HepG2 (cell line): Measurements from ENCODE around the gene LNX2. TPM values are rescaled to one million over a fixed set of nuclear protein-coding genes. Genes with fewer than 3 reads are reported as not detected.
A peak's percentile ranks its signal among the peaks of the same experiment; 100 is the strongest.

Experiments
- E2F5 ChIP-seq: sonication (generic); formaldehyde crosslinking; conservative IDR thresholded peaks from 2 replicates; pipeline ENCODE4 v1.4.0; 2020; ENCODE audit warnings: missing genetic modification reagents
- EZH2 ChIP-seq: conservative IDR thresholded peaks from 2 replicates; pipeline ENCODE4 v1.6.1; 2012; ENCODE audit warnings: mild to moderate bottlenecking, low read depth, low read length, moderate library complexity
- HNF1A ChIP-seq, 2 experiments: sonication (generic) in 1 of 2; formaldehyde crosslinking in 1 of 2; IDR thresholded peaks; 2 replicates each; pipeline versions ENCODE4 v1.4.0 to v1.6.1; 2016 to 2020; ENCODE audit warnings: borderline replicate concordance in 1 of 2, low read depth in 1 of 2, mild to moderate bottlenecking in 1 of 2, missing genetic modification reagents in 1 of 2
- LBX2 ChIP-seq: sonication (generic); formaldehyde crosslinking; IDR thresholded peaks from 2 replicates; pipeline ENCODE4 v1.5.0; 2020; ENCODE audit warnings: missing genetic modification reagents, mild to moderate bottlenecking, borderline replicate concordance
- MLXIP ChIP-seq: sonication (generic); formaldehyde crosslinking; IDR thresholded peaks from 2 replicates; pipeline ENCODE4 v1.9.0; 2021; ENCODE audit warnings: missing genetic modification reagents, borderline replicate concordance
- MNT ChIP-seq: fragments of 450-650 bp; IDR thresholded peaks from 2 replicates; pipeline ENCODE4 v1.6.1; 2016
- NAIF1 ChIP-seq: sonication (generic); formaldehyde crosslinking; IDR thresholded peaks from 2 replicates; pipeline ENCODE4 v1.5.0; 2020; ENCODE audit warnings: mild to moderate bottlenecking, missing genetic modification reagents, borderline replicate concordance
- PLRG1 ChIP-seq: fragments of 450-650 bp; conservative IDR thresholded peaks from 2 replicates; pipeline ENCODE4 v1.6.1; 2016
- SOX13 ChIP-seq, 3 experiments: fragments of 450-650 bp in 1 of 3; sonication (generic) in 1 of 3; formaldehyde crosslinking in 1 of 3; IDR thresholded peaks in 2 of 3; conservative IDR thresholded peaks in 1 of 3; 2 replicates each; pipeline versions ENCODE4 v1.5.0 to v1.6.1; 2016 to 2020; ENCODE audit warnings: antibody characterized with exemption in 1 of 3, mild to moderate bottlenecking in 1 of 3, missing compliant biosample characterization in 1 of 3, missing genetic modification reagents in 1 of 3, moderate library complexity in 1 of 3
- TBP ChIP-seq: sonication (generic); formaldehyde crosslinking; IDR thresholded peaks from 2 replicates; pipeline ENCODE4 v1.5.0; 2020; ENCODE audit warnings: missing genetic modification reagents
- TBX2 ChIP-seq: sonication (generic); formaldehyde crosslinking; IDR thresholded peaks from 2 replicates; pipeline ENCODE4 v1.5.0; 2020; ENCODE audit warnings: missing genetic modification reagents, mild to moderate bottlenecking, borderline replicate concordance
- XRCC5 ChIP-seq: fragments of 200-400 bp; formaldehyde crosslinking; optimal IDR thresholded peaks from 2 replicates; pipeline ENCODE3; 2017; ENCODE audit warnings: mild to moderate bottlenecking, low read length
- ZNF607 ChIP-seq: sonication (generic); formaldehyde crosslinking; IDR thresholded peaks from 2 replicates; pipeline ENCODE4 v1.5.1; 2020; ENCODE audit warnings: missing genetic modification reagents, mild to moderate bottlenecking, borderline replicate concordance
- ZNF780A ChIP-seq: sonication (generic); formaldehyde crosslinking; IDR thresholded peaks from 2 replicates; pipeline ENCODE4 v1.8.0; 2022; ENCODE audit warnings: mild to moderate bottlenecking, missing genetic modification reagents, moderate library complexity
- polyA plus RNA-seq, 8 experiments: library from polyadenylated mRNA; depleted of rRNA in 3 of 8; stranded (reverse) in 7 of 8; unstranded in 1 of 8; fragments of >200 nt; fragmentation: Illumina TruSeq in 4 of 8; extraction: Trizol in 4 of 8; gene quantifications; 2 replicates each; pipeline versions ENCODE4 v1.2.1 to v1.2.3, GENCODE V29; 2011 to 2016; ENCODE audit warnings: low read depth in 4 of 8, missing spikeins in 1 of 8, mixed read lengths in 1 of 8; ENCODE audit not compliant: insufficient read depth in 1 of 8
- total RNA-seq, 5 experiments: library from RNA; depleted of rRNA; stranded (reverse); fragments of >200 nt; fragmentation: Illumina TruSeq; extraction: Trizol; gene quantifications; 2 replicates each; pipeline ENCODE4 v1.2.3, GENCODE V29; 2016; ENCODE audit warnings: low read depth in 1 of 5
- TF ChIP-seq, protein P1 (sequence below): conservative IDR thresholded peaks from 2 replicates; pipeline ENCODE4 v1.6.1; 2018; ENCODE audit warnings: missing genetic modification reagents

LNX2 gene
- total and polyA plus RNA-seq, 2 of the 13 experiments (the other 11 are each of a cell fraction or from before 2014, with no cell fraction given), result 9.2 to 9.7 TPM

DNA sequence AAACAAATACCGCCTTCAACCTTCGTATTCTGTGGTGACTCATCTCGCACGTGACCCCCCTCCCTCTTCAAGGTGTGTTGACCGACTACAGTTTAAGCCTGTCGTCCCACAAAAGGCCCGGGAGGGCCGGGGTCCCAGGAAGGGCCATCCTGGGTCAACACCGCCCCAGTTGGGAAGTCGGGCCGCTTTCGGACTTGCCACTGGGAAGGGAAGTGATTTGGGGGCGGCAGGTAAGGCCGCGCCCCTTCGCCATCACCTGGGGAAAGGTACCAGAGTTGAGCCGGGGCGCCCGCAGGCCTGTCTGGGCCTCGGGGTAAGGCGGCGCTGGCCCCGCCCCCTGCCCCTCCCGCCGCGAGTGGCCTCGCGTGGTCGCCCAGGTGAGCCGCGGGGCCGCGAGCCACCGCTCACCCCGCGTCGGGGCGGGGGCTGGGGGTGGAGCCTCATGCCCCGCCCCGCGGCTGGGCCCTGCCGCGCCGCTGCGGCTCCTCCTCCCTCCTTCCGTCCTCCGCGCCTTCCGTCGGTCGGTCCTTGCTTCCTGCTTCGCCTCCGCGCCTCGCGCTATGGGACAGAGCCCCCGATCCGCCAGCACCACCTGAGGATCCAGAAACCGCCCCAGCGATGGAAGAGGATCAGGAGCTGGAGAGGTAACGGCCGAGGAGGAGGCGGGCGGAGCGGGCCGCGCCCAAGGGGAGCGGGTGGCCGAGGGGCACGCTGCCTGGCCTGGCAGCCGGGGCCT lies 1.2 kb upstream of the LNX2 start, which contains the start of gene POLR1D (continued):
- TF ChIP-seq HNF1A (IDR thresholded peaks at IDR 0.05; ENCODE audit: low read depth) (no peak), HNF1A (CRISPR knock-in tag; IDR thresholded peaks at IDR 0.05; ENCODE audit: borderline replicate concordance) (peak; percentile 49), NAIF1 (no peak), MNT (no peak), LBX2 (CRISPR knock-in tag) (no peak), TBP (CRISPR knock-in tag) (no peak), EZH2 (no peak), PLRG1 (no peak), MLXIP (CRISPR knock-in tag) (no peak), XRCC5 (no peak), E2F5 (no peak; the same call in 1 of the 2 replicates), ZNF607 (CRISPR knock-in tag) (peak; percentile 67), ZNF780A (no peak), TBX2 (CRISPR knock-in tag) (peak; percentile 53; the same call in 1 of the 2 replicates), SOX13 (IDR thresholded peaks at IDR 0.05) (no peak), SOX13 (CRISPR knock-in tag; conservative IDR thresholded peaks at IDR 0.05 in 1 of 2, IDR thresholded peaks at IDR 0.05 in 1 of 2) (no peak; a peak in 1 of 4 replicates)
- TF ChIP-seq, protein P1, sequence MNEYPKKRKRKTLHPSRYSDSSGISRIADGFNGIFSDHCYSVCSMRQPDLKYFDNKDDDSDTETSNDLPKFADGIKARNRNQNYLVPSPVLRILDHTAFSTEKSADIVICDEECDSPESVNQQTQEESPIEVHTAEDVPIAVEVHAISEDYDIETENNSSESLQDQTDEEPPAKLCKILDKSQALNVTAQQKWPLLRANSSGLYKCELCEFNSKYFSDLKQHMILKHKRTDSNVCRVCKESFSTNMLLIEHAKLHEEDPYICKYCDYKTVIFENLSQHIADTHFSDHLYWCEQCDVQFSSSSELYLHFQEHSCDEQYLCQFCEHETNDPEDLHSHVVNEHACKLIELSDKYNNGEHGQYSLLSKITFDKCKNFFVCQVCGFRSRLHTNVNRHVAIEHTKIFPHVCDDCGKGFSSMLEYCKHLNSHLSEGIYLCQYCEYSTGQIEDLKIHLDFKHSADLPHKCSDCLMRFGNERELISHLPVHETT, result no peak; the same call in 1 of the 2 replicates
